SK-N-MC (cell line): ENCODE results near the gene SNX10.

Source experiments
- DNase-seq: peaks from one replicate; pipeline ENCODE4 v3.0.0-alpha.2; 2011; ENCODE audit warnings: low read depth, low spot score
- H3K27ac ChIP-seq: fragments of 200-600 bp; sonication (generic); 2 replicates; pipeline ENCODE4 v1.5.1; 2016; ENCODE audit warnings: mixed run types
- H3K36me3 ChIP-seq: fragments of 200-600 bp; sonication (generic); 2 replicates; pipeline ENCODE4 v1.6.1; 2017; ENCODE audit warnings: antibody characterized with exemption, low read length, mixed read lengths; ENCODE audit not compliant: insufficient read depth
- H3K4me3 ChIP-seq: fragments of 200-600 bp; sonication (generic); 2 replicates; pipeline ENCODE4 v1.5.1; 2016
- H3K9ac ChIP-seq: fragments of 200-600 bp; sonication (generic); 2 replicates; pipeline ENCODE4 v1.8.0; 2017; ENCODE audit warnings: mixed run types, mixed read lengths; ENCODE audit not compliant: insufficient read length
- H3K9me3 ChIP-seq: fragments of 200-600 bp; sonication (generic); 2 replicates; pipeline ENCODE4 v1.6.1; 2017; ENCODE audit warnings: low read depth, mild to moderate bottlenecking, antibody characterized with exemption, low read length, moderate library complexity, mixed read lengths
- EZH2 ChIP-seq: fragments of 200-600 bp; sonication (generic); IDR thresholded peaks from one replicate; pipeline ENCODE4 v1.6.1; 2017; ENCODE audit warnings: antibody characterized with exemption
- FOXP2 ChIP-seq: optimal IDR thresholded peaks from 2 replicates; pipeline ENCODE3; 2011; ENCODE audit warnings: mild to moderate bottlenecking, moderate library complexity; ENCODE audit not compliant: insufficient read depth; ENCODE audit errors: extremely low read length, control extremely low read depth
- POLR2AphosphoS5 ChIP-seq: IDR thresholded peaks from 2 replicates; pipeline ENCODE4 v1.6.1; 2012; ENCODE audit warnings: mild to moderate bottlenecking, low read depth, low read length, borderline replicate concordance

The SNX10 gene

DNA sequence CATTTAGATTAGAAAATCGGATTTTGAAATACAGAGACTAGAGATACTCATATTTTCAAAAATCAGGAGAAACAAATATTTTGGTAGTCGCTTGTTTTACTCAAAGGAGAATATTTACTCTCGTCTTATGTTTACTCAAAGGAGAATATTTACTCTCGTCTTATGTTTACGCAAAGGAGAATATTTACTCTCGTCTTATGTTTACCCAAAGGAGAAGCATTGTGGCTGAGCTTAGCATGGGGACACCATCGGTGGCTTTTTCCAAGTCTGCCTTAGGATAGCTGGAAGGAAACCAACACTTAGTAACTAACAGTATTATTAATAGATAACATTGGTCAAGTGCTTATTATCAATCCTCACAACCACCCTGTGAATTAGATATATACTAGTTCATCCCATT is 71.8 kb downstream of the SNX10 start:
- no peak overlapping the region for H3K9ac ChIP-seq
- H3K27ac ChIP-seq, result no peak overlapping the region
- DNase-seq, result no peak
- H3K9me3 ChIP-seq, result no peaks in the 10 kb centered on the region
- no peaks in the 10 kb centered on the region for H3K36me3 ChIP-seq
- TF ChIP-seq FOXP2, result no peak
- no peak for TF ChIP-seq POLR2AphosphoS5
- no peak for TF ChIP-seq EZH2
- no peak overlapping the region for H3K4me3 ChIP-seq

DNA sequence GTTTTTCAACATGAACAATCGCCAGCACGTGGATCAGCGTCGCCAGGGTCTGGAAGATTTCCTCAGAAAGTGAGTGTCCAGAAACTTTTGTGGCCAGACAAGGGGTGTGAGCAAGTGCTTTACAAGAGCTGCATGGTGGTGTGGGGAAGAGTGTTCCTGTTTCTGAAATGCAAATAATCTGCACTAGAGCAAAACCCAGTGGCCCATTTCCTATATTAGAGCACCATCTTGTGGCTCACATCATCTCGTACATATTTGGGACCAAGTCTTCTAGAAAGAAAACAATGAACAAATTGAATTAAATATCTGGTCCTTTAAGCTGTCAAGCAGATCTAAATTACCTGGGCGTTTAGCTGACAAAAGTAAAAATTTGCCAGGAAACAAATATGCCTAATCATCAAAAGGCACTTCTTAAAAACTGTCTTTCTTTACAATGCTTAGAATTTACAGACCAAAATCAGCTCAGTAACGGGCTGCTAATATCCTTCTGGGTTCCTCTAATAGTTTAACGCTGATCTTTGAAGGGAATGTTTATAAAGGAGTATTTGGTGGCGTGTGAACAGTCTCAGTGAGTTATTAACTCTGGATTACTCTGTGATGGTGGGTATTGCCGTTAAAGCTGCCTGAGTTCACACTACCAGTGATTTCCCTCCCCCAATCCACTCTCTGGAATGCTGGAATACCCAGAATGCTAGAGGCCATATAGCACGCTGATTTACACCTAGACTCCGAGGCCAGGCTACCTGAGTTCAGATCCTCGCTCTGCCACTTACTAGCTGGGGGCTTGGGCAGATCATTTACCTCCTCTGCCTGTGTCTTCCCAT is 73.6 kb downstream of the SNX10 start:
- no peaks in the 10 kb centered on the region for H3K36me3 ChIP-seq
- H3K9ac ChIP-seq, result no peak overlapping the region
- no peak overlapping the region for H3K4me3 ChIP-seq
- peak; percentile 62 for DNase-seq
- TF ChIP-seq POLR2AphosphoS5 (no peak), EZH2 (no peak)
- H3K27ac ChIP-seq, result no peak overlapping the region
- H3K9me3 ChIP-seq, result no peaks in the 10 kb centered on the region

DNA sequence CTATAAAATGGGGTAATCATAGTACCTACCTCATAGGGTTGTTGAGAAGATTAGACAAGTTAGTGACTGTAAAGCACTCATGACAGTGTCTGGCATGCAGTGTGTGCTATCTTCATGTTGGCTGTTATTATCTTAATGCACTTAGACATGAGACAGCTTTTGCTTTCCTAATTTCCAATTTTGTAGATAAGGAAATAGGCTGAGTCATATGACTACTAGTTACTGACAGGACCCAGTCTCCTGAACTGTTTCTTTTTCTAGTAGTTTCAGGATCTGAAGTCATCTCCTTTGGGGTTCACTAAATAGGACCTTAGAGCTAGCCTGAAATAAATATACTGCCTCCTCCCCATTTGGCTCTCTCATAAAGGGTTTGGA is 74.2 kb downstream of the SNX10 start:
- TF ChIP-seq POLR2AphosphoS5 (no peak), FOXP2 (no peak)
- H3K9me3 ChIP-seq, result no peaks in the 10 kb centered on the region
- H3K4me3 ChIP-seq, result no peak overlapping the region
- no peak for DNase-seq
- no peak overlapping the region for H3K27ac ChIP-seq
- no peaks in the 10 kb centered on the region for H3K36me3 ChIP-seq
- H3K9ac ChIP-seq, result no peak overlapping the region

DNA sequence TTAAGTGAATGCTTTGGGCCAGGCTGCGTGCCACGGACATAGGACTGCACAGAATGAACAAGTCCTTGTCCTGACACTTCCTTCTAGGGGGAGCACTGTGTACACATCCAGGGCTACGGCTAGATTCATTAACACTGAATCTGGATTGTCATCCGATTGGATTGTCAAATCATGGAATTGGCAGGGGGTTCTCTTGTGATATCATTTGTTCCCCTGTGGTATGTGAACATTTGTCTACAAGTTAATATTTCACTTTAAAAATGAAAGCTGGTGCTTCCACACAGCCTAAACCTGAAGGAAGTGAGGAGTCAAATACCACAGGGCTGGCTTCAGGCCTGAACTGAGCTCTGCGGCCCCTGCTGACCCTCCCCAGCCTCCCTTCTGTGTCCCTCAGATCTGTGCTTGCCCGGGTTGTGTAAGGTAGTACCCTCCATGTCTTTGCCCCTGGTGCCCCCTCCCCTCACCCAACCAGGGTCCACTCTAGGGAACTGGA is 75.6 kb downstream of the SNX10 start:
- no peak for DNase-seq
- H3K36me3 ChIP-seq, result no peaks in the 10 kb centered on the region
- H3K4me3 ChIP-seq, result no peak overlapping the region
- H3K9me3 ChIP-seq, result no peaks in the 10 kb centered on the region
- no peak overlapping the region for H3K27ac ChIP-seq
- TF ChIP-seq FOXP2 (no peak), EZH2 (no peak), POLR2AphosphoS5 (no peak)
- no peak overlapping the region for H3K9ac ChIP-seq

DNA sequence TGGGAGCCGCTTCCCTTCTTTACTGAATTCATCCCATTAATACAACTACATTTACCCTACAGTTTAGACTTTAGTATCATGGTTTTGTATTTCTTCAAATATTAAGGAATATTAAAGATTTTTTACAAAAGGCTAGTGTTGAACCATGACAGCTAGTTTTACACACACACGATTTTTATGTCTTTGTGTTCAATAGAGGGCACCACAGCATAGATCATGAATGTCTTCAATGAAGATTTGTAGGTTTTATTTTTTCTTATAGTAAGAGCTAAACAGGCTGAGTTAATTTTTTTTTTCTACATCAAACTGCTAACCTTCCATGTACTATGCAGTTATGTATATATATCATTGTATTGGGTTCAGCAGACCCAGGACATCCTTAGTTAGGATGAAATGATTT is 76.9 kb downstream of the SNX10 start:
- no peak overlapping the region for H3K27ac ChIP-seq
- no peak overlapping the region for H3K9ac ChIP-seq
- no peaks in the 10 kb centered on the region for H3K36me3 ChIP-seq
- H3K4me3 ChIP-seq, result no peak overlapping the region
- TF ChIP-seq EZH2 (no peak), POLR2AphosphoS5 (no peak), FOXP2 (no peak)
- DNase-seq, result no peak
- H3K9me3 ChIP-seq, result no peaks in the 10 kb centered on the region

DNA sequence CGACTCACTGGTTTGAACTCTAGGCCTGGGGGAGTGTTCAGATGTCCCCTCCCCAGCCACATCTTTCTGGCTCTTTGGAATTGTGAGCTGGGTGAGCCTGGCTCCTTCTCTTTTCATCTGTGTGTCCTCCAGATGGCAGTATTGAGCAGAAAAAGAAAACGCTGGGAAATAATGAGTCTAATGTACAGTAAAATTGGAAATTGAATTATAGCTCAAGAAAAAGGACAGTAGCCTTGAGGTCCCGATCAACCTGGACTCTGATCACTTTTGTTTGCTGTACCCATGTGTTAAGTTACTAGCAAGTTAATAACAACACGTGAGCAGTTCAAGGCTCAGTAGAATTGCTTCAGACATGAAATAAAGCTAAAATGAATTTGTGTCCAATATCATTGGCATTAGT is 77.9 kb downstream of the SNX10 start:
- no peak for DNase-seq
- H3K9ac ChIP-seq, result no peak overlapping the region
- peak overlapping the region; percentile 44; the same call in 1 of the 2 replicates for H3K4me3 ChIP-seq
- TF ChIP-seq POLR2AphosphoS5, result no peak
- TF ChIP-seq EZH2, result no peak
- TF ChIP-seq FOXP2, result no peak
- no peak overlapping the region for H3K27ac ChIP-seq
- H3K36me3 ChIP-seq, result no peaks in the 10 kb centered on the region
- H3K9me3 ChIP-seq, result no peaks in the 10 kb centered on the region

DNA sequence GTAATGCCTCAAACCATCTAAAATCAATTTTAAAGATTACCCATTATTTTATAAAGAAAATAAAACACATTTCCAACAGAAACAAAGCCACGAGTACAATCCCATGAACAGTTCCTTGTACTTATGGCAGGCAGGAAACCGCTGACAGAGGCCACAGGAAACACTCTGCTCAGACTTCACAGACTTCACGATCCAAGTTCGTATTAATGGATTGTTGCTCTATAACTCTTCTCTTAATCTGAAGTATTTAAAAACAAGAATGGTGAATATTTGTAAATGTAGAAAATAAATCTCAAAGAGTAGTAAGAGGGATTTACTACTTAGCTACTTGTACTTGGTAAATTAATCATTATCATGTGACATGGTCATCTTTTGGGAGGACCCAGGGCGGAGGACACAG is 78.3 kb downstream of the SNX10 start:
- H3K4me3 ChIP-seq, result peak overlapping the region; percentile 44; the same call in 1 of the 2 replicates
- H3K9ac ChIP-seq, result no peak overlapping the region
- H3K27ac ChIP-seq, result no peak overlapping the region
- TF ChIP-seq POLR2AphosphoS5, result no peak
- no peak for TF ChIP-seq EZH2
- no peak for TF ChIP-seq FOXP2
- no peaks in the 10 kb centered on the region for H3K9me3 ChIP-seq
- H3K36me3 ChIP-seq, result no peaks in the 10 kb centered on the region
- no peak for DNase-seq

DNA sequence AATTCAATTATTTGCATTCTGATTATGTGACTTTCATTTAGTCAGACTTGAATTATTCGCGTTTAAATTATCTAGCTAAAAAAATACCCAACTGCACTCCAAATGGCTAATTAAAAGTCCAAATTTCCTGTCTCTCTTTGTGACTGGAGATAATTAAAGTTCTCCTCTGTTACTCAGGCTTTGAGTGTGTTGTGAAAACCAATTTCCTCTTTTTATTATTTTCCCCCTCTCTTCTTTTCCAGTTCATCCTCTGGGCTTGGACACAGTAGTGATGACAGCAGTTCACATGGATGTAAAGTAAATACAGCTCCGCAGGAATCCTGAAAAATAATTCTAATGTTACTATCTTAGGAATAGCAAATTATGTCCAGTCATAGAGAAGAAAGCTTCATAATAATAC is 80.6 kb downstream of the SNX10 start:
- Histone ChIP-seq H3K36me3 (no peaks in the 10 kb centered on the region), H3K9ac (no peak overlapping the region), H3K9me3 (no peaks in the 10 kb centered on the region), H3K27ac (no peak overlapping the region), H3K4me3 (no peak overlapping the region)
- DNase-seq, result no peak
- TF ChIP-seq POLR2AphosphoS5, result no peak
- TF ChIP-seq EZH2, result no peak
- TF ChIP-seq FOXP2, result no peak

DNA sequence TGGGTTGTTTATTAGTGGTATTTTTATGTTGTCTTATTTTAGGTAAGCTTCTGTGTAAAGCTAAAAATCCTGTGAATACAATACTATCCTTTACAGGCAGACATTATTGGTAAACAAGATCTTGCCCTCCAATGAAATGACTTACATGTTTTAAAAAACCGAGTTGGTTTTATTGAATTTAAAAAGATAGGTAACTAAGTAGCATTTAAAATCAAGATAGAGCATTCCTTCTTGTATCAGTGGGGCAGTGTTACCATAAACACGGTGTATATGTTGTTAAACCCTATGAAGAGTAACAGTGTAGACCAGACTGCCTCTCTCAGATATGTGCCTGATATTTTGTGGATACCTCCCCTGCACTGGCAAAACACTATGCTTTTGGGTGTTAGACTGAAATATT is 81.0 kb downstream of the SNX10 start:
- Histone ChIP-seq H3K4me3 (no peak overlapping the region), H3K36me3 (no peaks in the 10 kb centered on the region), H3K27ac (no peak overlapping the region), H3K9ac (no peak overlapping the region), H3K9me3 (no peaks in the 10 kb centered on the region)
- TF ChIP-seq FOXP2 (no peak), EZH2 (no peak)
- DNase-seq, result no peak
